ENCODE data around the gene CTNNB1. TPM values are rescaled to one million over a fixed set of nuclear protein-coding genes. Genes with fewer than 3 reads are reported as not detected.

The CTNNB1 gene
- total RNA-seq, 1 experiment from 2014 or later, result 258 TPM

DNA sequence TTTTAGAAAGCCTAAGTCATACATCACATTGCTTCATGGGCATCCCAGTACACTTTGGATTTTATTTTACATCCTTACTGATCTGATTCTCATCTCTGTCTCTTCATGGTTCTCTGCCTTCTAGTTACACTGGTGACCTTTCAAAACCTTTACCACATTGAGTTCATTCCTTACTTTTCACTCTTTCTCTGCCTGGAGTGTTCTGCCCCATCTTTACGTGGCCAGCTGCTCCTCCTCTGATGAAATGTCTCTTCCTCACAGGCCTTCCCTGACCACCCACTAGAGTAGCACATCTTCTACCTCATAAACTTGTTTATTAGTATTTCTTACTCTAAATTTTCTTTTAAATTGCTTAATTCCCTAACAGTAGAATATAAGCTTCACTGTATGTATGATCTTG is 17.7 kb downstream of the CTNNB1 start:
- TF ChIP-seq, protein P1, sequence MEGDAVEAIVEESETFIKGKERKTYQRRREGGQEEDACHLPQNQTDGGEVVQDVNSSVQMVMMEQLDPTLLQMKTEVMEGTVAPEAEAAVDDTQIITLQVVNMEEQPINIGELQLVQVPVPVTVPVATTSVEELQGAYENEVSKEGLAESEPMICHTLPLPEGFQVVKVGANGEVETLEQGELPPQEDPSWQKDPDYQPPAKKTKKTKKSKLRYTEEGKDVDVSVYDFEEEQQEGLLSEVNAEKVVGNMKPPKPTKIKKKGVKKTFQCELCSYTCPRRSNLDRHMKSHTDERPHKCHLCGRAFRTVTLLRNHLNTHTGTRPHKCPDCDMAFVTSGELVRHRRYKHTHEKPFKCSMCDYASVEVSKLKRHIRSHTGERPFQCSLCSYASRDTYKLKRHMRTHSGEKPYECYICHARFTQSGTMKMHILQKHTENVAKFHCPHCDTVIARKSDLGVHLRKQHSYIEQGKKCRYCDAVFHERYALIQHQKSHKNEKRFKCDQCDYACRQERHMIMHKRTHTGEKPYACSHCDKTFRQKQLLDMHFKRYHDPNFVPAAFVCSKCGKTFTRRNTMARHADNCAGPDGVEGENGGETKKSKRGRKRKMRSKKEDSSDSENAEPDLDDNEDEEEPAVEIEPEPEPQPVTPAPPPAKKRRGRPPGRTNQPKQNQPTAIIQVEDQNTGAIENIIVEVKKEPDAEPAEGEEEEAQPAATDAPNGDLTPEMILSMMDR (IDR thresholded peaks at IDR 0.05; ENCODE audit: unreplicated experiment), result no peak
- no peaks in the 10 kb centered on the region for H3K36me3 Mint-ChIP-seq (ENCODE audit: insufficient read depth, unreplicated experiment)
- H3K4me3 Mint-ChIP-seq (ENCODE audit: low read depth, unreplicated experiment), result no peak overlapping the region
- no peaks in the 10 kb centered on the region for H3K27me3 Mint-ChIP-seq (ENCODE audit: unreplicated experiment)
- H3K9me3 Mint-ChIP-seq (ENCODE audit: low read depth, unreplicated experiment), result no peaks in the 10 kb centered on the region
- intact Hi-C loops (cut with micrococcal nuclease; ENCODE audit: unreplicated experiment), result no loop called here
- DNase-seq, result no peak
- CTCF ChIA-PET, result interaction anchor here (0.7 kb wide), 1 partner anchor 146 kb away, joined by 3 read pairs; no protein-coding TSS in a partner anchor
- no peak overlapping the region for H3K27ac Mint-ChIP-seq (ENCODE audit: unreplicated experiment)
- peaks cover 52% of the 10 kb centered on the region for H3K4me1 Mint-ChIP-seq (ENCODE audit: low read depth, unreplicated experiment)
- BruUV-seq (replicated peaks), result no TSS peak

DNA sequence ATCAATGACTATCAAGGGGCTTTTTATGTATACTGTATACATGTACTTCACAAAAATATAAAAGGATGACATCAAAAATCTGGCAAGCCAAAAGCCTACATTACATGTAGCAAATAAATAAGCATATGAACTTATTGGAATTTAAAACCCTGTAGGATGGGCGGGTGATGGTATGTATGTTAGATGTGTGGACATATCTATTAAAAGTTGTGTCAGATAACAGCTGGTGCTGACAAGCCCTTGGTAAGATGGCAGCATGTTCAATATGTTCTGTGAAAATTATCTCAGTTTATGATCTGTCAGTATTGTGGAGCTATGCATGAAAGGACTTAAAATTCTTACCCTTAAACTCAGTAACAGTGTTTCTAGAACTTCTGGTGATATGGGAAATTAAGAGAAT is 20.1 kb downstream of the CTNNB1 start:
- Mint-ChIP-seq H3K27ac (ENCODE audit: unreplicated experiment) (no peak overlapping the region), H3K9me3 (ENCODE audit: low read depth, unreplicated experiment) (no peaks in the 10 kb centered on the region), H3K4me1 (ENCODE audit: low read depth, unreplicated experiment) (peaks cover 36% of the 10 kb centered on the region), H3K36me3 (ENCODE audit: insufficient read depth, unreplicated experiment) (peaks cover 3% of the 10 kb centered on the region), H3K4me3 (ENCODE audit: low read depth, unreplicated experiment) (no peak overlapping the region), H3K27me3 (ENCODE audit: unreplicated experiment) (no peaks in the 10 kb centered on the region)
- intact Hi-C loops (cut with micrococcal nuclease; ENCODE audit: unreplicated experiment), result no loop called here
- CTCF ChIA-PET, result no interaction called here
- TF ChIP-seq, protein P1 (IDR thresholded peaks at IDR 0.05; ENCODE audit: unreplicated experiment), result no peak
- BruUV-seq (replicated peaks), result no TSS peak
- no peak for DNase-seq

DNA sequence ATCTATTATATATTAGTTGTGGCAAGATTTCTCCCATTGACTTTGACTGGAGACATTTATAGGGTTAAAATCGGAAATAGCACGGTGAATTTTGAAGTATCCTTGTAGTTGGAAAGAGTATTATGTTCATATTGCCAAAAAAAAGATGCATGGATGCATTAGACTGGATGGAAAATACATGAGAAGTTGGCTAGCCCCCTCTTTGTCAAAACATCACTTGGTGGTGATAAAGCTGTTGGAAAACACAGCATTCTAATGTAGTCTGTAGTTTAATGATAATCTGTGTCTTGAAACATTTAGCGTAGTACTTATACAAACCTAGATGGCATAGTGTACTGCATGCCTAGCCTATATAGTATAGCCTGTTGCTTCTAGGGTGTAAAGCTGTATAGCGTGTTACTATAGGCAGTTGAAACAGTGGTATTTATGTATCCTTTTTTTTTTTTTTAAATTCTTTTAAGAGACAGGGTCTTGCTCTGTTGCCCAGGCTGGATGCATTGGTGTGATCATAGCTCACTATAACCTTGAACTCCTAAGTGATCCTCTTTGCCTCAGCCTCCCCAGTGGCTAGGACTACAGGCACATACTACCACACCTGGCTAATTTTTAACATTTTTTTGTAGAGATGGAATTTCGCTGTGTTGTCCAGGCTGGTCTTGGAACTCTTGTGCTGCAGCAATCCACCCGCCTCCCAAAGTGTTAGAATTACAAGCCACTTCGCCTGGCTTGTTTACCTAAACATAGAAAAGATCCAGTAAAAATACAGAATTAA is 21.8 kb downstream of the CTNNB1 start:
- intact Hi-C loops (cut with micrococcal nuclease; ENCODE audit: unreplicated experiment), result no loop called here
- TF ChIP-seq, protein P1 (IDR thresholded peaks at IDR 0.05; ENCODE audit: unreplicated experiment), result no peak
- Mint-ChIP-seq H3K4me1 (ENCODE audit: low read depth, unreplicated experiment) (peaks cover 27% of the 10 kb centered on the region), H3K4me3 (ENCODE audit: low read depth, unreplicated experiment) (no peak overlapping the region), H3K27me3 (ENCODE audit: unreplicated experiment) (no peaks in the 10 kb centered on the region), H3K27ac (ENCODE audit: unreplicated experiment) (no peak overlapping the region), H3K36me3 (ENCODE audit: insufficient read depth, unreplicated experiment) (peaks cover 4% of the 10 kb centered on the region), H3K9me3 (ENCODE audit: low read depth, unreplicated experiment) (no peaks in the 10 kb centered on the region)
- DNase-seq, result no peak
- CTCF ChIA-PET, result no interaction called here
- no TSS peak for BruUV-seq (replicated peaks)

DNA sequence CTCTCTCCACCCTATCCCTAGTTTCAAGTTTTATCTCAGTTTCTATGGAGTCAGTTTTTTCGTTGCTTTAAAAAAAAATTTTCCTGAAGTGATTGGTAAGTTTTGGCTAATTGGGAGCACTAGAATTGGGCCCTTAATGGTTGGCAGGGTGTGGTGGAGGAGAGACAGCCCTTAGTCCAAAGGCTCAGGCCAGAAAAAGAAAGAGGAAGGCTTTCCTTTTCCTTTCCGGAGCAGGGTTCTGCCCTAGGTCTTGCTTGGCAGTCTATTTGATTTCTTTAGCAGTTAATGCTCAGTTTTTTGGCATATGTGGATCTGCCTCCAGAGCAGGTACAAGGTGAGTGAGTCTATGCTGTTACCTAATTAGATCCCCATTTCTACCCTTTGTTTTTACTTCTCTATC is 22.7 kb downstream of the CTNNB1 start:
- no peak for DNase-seq
- Mint-ChIP-seq H3K4me1 (ENCODE audit: low read depth, unreplicated experiment) (peaks cover 20% of the 10 kb centered on the region), H3K4me3 (ENCODE audit: low read depth, unreplicated experiment) (no peak overlapping the region), H3K9me3 (ENCODE audit: low read depth, unreplicated experiment) (no peaks in the 10 kb centered on the region), H3K27ac (ENCODE audit: unreplicated experiment) (no peak overlapping the region), H3K36me3 (ENCODE audit: insufficient read depth, unreplicated experiment) (peaks cover 13% of the 10 kb centered on the region), H3K27me3 (ENCODE audit: unreplicated experiment) (no peaks in the 10 kb centered on the region)
- TF ChIP-seq, protein P1 (IDR thresholded peaks at IDR 0.05; ENCODE audit: unreplicated experiment), result no peak
- no TSS peak for BruUV-seq (replicated peaks)
- intact Hi-C loops (cut with micrococcal nuclease; ENCODE audit: unreplicated experiment), result no loop called here
- CTCF ChIA-PET, result no interaction called here

Measured in Calu3 (cell line).